ENCODE data around the gene SLC7A9. TPM values are rescaled to one million over a fixed set of nuclear protein-coding genes. Genes with fewer than 3 reads are reported as not detected.

Gene SLC7A9
- total and polyA plus RNA-seq, 2 donors (not counting 3 experiments of a cell fraction or from before 2014, with no cell fraction given) = 0.06 TPM; not detected in 1

DNA sequence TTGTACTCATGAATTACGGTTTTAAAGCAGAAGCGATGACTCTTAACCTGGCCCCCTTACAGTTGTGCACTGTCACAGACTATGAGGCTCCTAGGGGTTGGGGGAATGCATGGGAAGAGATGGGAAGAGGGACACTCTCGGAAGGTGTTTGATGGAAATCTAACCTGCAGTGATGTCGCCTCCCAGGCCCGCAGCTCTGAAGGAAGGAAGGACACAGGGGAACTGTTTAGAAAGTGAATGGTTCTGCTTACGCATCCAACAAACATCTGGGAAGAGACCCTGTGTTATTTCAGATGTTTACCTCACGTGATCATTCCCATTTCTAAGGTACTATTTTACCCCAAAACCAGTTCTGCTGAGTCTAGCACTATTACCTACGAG lies 48.0 kb upstream of the SLC7A9 start:
- FAIRE-seq (peak; percentile 8), DNase-seq (ENCODE audit: low read depth, low spot score) (no peak)
- H3K27me3 ChIP-seq (ENCODE audit: control insufficient read depth in 2 of 2, insufficient read depth in 2 of 2, low read length in 2 of 2) = no peaks in the 10 kb centered on the region
- no peaks in the 10 kb centered on the region for H4K20me1 ChIP-seq (replicated peaks; ENCODE audit: control insufficient read depth, extremely low read depth, insufficient read depth, low read length)
- H3K9ac ChIP-seq (replicated peaks; ENCODE audit: extremely low read depth, insufficient read depth, low read length) = no peak overlapping the region
- no peaks in the 10 kb centered on the region for H3K4me1 ChIP-seq (ENCODE audit: control insufficient read depth, extremely low read depth, insufficient read depth, low read length)
- H3K9me3 ChIP-seq (replicated peaks; ENCODE audit: control insufficient read depth, insufficient read depth, low read length) = no peaks in the 10 kb centered on the region
- no peaks in the 10 kb centered on the region for H3K79me2 ChIP-seq (ENCODE audit: control insufficient read depth, insufficient read depth, low read length)
- ChIA-PET POLR2A (no interaction called here), CTCF (interaction anchor here (0.6 kb wide), 1 partner anchor 12 kb away, joined by 3 read pairs; no protein-coding TSS in a partner anchor)
- peaks cover 0 to 12% of the 10 kb centered on the region in 2 experiments for H3K36me3 ChIP-seq (ENCODE audit: control insufficient read depth in 2 of 2, extremely low read depth in 1 of 2, insufficient read depth in 2 of 2, low read length in 2 of 2)
- no peak overlapping the region for H2AFZ ChIP-seq (ENCODE audit: low read depth, low read length)
- no TSS peak for BruUV-seq (replicated peaks)
- no peak overlapping the region for H3K4me2 ChIP-seq (ENCODE audit: insufficient read depth, low read length)
- TF ChIP-seq MYC (IDR thresholded peaks at IDR 0.05; ENCODE audit: low read depth, low read length) = no peak
- TF ChIP-seq, protein P1, sequence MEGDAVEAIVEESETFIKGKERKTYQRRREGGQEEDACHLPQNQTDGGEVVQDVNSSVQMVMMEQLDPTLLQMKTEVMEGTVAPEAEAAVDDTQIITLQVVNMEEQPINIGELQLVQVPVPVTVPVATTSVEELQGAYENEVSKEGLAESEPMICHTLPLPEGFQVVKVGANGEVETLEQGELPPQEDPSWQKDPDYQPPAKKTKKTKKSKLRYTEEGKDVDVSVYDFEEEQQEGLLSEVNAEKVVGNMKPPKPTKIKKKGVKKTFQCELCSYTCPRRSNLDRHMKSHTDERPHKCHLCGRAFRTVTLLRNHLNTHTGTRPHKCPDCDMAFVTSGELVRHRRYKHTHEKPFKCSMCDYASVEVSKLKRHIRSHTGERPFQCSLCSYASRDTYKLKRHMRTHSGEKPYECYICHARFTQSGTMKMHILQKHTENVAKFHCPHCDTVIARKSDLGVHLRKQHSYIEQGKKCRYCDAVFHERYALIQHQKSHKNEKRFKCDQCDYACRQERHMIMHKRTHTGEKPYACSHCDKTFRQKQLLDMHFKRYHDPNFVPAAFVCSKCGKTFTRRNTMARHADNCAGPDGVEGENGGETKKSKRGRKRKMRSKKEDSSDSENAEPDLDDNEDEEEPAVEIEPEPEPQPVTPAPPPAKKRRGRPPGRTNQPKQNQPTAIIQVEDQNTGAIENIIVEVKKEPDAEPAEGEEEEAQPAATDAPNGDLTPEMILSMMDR (IDR thresholded peaks at IDR 0.05; ENCODE audit: extremely low read depth in 1 of 2, insufficient read depth in 1 of 2, low read depth in 1 of 2, low read length in 2 of 2) = no peak
- TF ChIP-seq, protein P2, sequence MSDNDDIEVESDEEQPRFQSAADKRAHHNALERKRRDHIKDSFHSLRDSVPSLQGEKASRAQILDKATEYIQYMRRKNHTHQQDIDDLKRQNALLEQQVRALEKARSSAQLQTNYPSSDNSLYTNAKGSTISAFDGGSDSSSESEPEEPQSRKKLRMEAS (IDR thresholded peaks at IDR 0.05; ENCODE audit: insufficient read depth, insufficient read length) = no peak
- TF ChIP-seq GATA2 (IDR thresholded peaks at IDR 0.05; ENCODE audit: insufficient read depth, insufficient read length, low read depth, low read length) = no peak
- TF ChIP-seq POLR2A (IDR thresholded peaks at IDR 0.05; ENCODE audit: low read depth, low read length) = no peak
- TF ChIP-seq EZH2 (IDR thresholded peaks at IDR 0.05; ENCODE audit: borderline replicate concordance, low read depth, low read length, severe bottlenecking) = no peak
- no peak for TF ChIP-seq POLR2AphosphoS5 (IDR thresholded peaks at IDR 0.05; ENCODE audit: insufficient read depth, low read depth, low read length)
- H3K27ac ChIP-seq (ENCODE audit: insufficient read depth, low read depth, low read length) = no peak overlapping the region
- intact Hi-C loops (cut with micrococcal nuclease) (no loop called here), dilution Hi-C loops (cut with MboI; ENCODE audit: extremely low pct_ligation_motif_present, low sequenced_read_pairs) (no loop called here)
- H3K4me3 ChIP-seq (replicated peaks in 1 of 3; ENCODE audit: insufficient read depth in 1 of 3, low read depth in 1 of 3, low read length in 3 of 3) = no peak overlapping the region
- no peaks in the 10 kb centered on the region for H3K9me1 ChIP-seq (replicated peaks; ENCODE audit: control insufficient read depth, extremely low read depth, insufficient read depth, low read length)
